Measurements from ENCODE around the gene SHISAL1.

DNA sequence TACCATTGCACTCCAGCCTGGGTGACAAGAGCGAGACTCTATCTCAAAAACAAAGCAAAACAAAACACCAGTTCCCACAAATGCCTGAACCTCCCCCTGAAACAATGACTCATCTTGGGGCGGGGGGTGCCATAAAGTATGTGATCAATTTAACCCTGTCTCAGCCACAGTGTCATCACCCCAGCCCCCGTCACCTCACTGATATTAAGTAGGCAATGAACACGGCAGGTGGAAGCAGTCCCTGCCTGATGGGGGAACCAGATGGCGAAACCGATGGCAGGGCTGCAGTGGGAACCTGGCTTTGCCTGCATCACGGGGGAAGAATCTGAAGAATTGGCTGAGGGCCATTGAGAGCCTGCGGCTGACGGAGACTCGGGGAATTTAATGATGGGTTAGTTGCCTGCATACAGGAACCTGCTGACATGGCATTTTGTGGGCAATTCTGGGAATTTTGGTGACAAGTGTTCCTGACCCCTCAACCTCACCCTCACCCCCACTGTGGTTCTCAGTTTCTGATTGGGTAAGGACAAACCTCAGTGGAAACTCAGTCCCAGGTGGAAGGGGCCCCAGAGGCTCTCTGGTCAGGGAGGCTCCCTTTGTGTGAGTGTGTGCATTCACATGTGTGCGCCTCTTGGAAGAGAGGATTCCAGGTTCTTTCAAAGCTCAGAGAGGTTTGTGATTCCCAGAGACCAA is 39.1 kb upstream of the SHISAL1 start:
- TF ChIP-seq, protein P1, sequence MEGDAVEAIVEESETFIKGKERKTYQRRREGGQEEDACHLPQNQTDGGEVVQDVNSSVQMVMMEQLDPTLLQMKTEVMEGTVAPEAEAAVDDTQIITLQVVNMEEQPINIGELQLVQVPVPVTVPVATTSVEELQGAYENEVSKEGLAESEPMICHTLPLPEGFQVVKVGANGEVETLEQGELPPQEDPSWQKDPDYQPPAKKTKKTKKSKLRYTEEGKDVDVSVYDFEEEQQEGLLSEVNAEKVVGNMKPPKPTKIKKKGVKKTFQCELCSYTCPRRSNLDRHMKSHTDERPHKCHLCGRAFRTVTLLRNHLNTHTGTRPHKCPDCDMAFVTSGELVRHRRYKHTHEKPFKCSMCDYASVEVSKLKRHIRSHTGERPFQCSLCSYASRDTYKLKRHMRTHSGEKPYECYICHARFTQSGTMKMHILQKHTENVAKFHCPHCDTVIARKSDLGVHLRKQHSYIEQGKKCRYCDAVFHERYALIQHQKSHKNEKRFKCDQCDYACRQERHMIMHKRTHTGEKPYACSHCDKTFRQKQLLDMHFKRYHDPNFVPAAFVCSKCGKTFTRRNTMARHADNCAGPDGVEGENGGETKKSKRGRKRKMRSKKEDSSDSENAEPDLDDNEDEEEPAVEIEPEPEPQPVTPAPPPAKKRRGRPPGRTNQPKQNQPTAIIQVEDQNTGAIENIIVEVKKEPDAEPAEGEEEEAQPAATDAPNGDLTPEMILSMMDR (IDR thresholded peaks at IDR 0.05 in 8 of 11, conservative IDR thresholded peaks at IDR 0.05 in 3 of 11): no peak
- no peak for TF ChIP-seq POLR2A (IDR thresholded peaks at IDR 0.05)
